Caco-2 (cell line): Measurements from ENCODE around the gene PES1. TPM values are rescaled to one million over a fixed set of nuclear protein-coding genes. Genes with fewer than 3 reads are reported as not detected.

Experiments used
- BruUV-seq: library from RNA; stranded (reverse); fragments of 400-500 nt; replicated peaks from 2 replicates; lab custom pipeline; 2021; lab: Mats Ljungman, UMichigan
- CTCF ChIA-PET: fragments of 300-600 bp; sonication (Branson Sonifier 250); formaldehyde crosslinking; loops from one replicate; lab custom pipeline; 2022; ENCODE audit warnings: antibody characterized with exemption; lab: Charles Lee
- POLR2A ChIA-PET: fragments of 300-600 bp; sonication (Branson Sonifier 250); formaldehyde crosslinking; loops from one replicate; lab custom pipeline; 2022; ENCODE audit warnings: antibody characterized with exemption; lab: Charles Lee
- DNase-seq, 2 experiments: peaks; one replicate each; pipeline versions ENCODE4 v3.0.0 to v3.0.0-alpha.2; 2020 to 2022
- H3K27me3 ChIP-seq: replicated peaks from 2 replicates; pipeline ENCODE4 v1.6.0; 2011; ENCODE audit warnings: low read length; ENCODE audit not compliant: control insufficient read depth, insufficient read depth
- H3K36me3 ChIP-seq: 2 replicates; pipeline ENCODE4 v1.5.1; 2011; ENCODE audit warnings: low read length; ENCODE audit not compliant: control insufficient read depth, insufficient read depth
- H3K4me1 ChIP-seq: fragments of 250-450 bp; sonication (Bioruptor Pico); 2 replicates; pipeline ENCODE4 v1.5.1; 2020; ENCODE audit warnings: mild to moderate bottlenecking
- H3K4me3 ChIP-seq: 2 replicates; pipeline ENCODE4 v1.5.1; 2011; ENCODE audit warnings: low read depth, mild to moderate bottlenecking, control low read depth, low read length
- H3K9me3 ChIP-seq: fragments of 250-450 bp; sonication (Bioruptor Pico); 2 replicates; pipeline ENCODE4 v1.5.1; 2020; ENCODE audit warnings: mild to moderate bottlenecking, moderate library complexity
- H3K27ac Mint-ChIP-seq: one replicate; pipeline ENCODE4 v1.8.0; 2022; ENCODE audit warnings: mixed read lengths; ENCODE audit not compliant: unreplicated experiment
- H3K27me3 Mint-ChIP-seq: one replicate; pipeline ENCODE4 v1.8.0; 2022; ENCODE audit warnings: mixed read lengths; ENCODE audit not compliant: insufficient read depth, unreplicated experiment
- H3K36me3 Mint-ChIP-seq: one replicate; pipeline ENCODE4 v1.8.0; 2022; ENCODE audit warnings: mild to moderate bottlenecking, mixed read lengths; ENCODE audit not compliant: insufficient read depth, unreplicated experiment
- H3K4me1 Mint-ChIP-seq: one replicate; pipeline ENCODE4 v1.8.0; 2022; ENCODE audit warnings: low read depth, mixed read lengths; ENCODE audit not compliant: unreplicated experiment
- H3K4me3 Mint-ChIP-seq: one replicate; pipeline ENCODE4 v1.8.0; 2022; ENCODE audit warnings: mild to moderate bottlenecking, moderate library complexity, mixed read lengths; ENCODE audit not compliant: unreplicated experiment
- H3K9me3 Mint-ChIP-seq: one replicate; pipeline ENCODE4 v1.8.0; 2022; ENCODE audit warnings: mixed read lengths; ENCODE audit not compliant: unreplicated experiment
- intact Hi-C: fragments of 100-400 bp; cut with micrococcal nuclease; formaldehyde crosslinking; loops from one replicate; pipeline ENCODE4 v1.10.0; 2022; ENCODE audit not compliant: unreplicated experiment
- total RNA-seq: library from RNA; stranded (reverse); gene quantifications from 2 replicates; pipeline ENCODE4 v1.2.3, GENCODE V29; 2022
- TF ChIP-seq, protein P1 (sequence below), 2 experiments: fragments of 200-600 bp in 1 of 2; IDR thresholded peaks; 1 replicate in 1 of 2; 2 replicates in 1 of 2; pipeline versions ENCODE4 v1.5.1 to v1.8.0; 2011 to 2022; ENCODE audit warnings: antibody characterized with exemption in 1 of 2, control low read depth in 1 of 2, inconsistent platforms in 1 of 2, low read depth in 1 of 2, low read length in 1 of 2, mild to moderate bottlenecking in 1 of 2, moderate library complexity in 1 of 2; ENCODE audit not compliant: insufficient read depth in 1 of 2, severe bottlenecking in 1 of 2, unreplicated experiment in 1 of 2

PES1 gene
- total RNA-seq, 1 experiment from 2014 or later = 110 TPM

DNA sequence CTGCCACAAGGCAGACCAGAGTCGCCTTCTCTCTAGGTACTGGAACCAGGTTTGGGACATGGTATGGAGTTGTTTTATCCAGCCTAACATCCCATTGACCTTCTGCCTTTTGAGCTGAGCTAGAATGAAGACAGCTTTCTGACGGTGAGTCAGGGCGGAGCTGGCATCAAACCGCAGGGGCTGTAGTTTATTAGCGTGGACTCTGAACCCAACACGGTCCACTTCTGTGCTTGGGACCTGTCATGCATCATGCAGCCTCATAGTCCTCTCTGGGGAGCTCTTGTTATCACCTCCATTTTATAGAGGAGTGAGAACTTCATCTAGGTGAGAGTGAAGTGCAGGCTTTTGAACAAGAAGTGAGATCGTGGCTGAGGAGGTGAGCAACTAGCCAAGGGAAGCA, 25.6 kb downstream of the PES1 start:
- Mint-ChIP-seq H3K4me3 (no peak overlapping the region), H3K36me3 (no peaks in the 10 kb centered on the region), H3K27ac (peak overlapping the region; percentile 49), H3K27me3 (no peaks in the 10 kb centered on the region), H3K4me1 (peaks cover 7% of the 10 kb centered on the region), H3K9me3 (no peaks in the 10 kb centered on the region)
- DNase-seq = peak; percentile 47 to 69
- Histone ChIP-seq H3K36me3 (no peaks in the 10 kb centered on the region), H3K9me3 (no peaks in the 10 kb centered on the region), H3K27me3 (no peaks in the 10 kb centered on the region), H3K4me1 (peaks cover 6% of the 10 kb centered on the region; the same call in 1 of the 2 replicates), H3K4me3 (no peak overlapping the region)
- BruUV-seq = no TSS peak
- intact Hi-C loops = no loop called here
- ChIA-PET CTCF (interaction anchor here (0.8 to 1.9 kb wide), 3 partner anchors 11 to 60 kb away, joined by 3 to 4 read pairs (median 3); no protein-coding TSS in a partner anchor), POLR2A (interaction anchor here (0.6 kb wide), 1 partner anchor 31 kb away, joined by 3 read pairs; no protein-coding TSS in a partner anchor)
- TF ChIP-seq, protein P1, sequence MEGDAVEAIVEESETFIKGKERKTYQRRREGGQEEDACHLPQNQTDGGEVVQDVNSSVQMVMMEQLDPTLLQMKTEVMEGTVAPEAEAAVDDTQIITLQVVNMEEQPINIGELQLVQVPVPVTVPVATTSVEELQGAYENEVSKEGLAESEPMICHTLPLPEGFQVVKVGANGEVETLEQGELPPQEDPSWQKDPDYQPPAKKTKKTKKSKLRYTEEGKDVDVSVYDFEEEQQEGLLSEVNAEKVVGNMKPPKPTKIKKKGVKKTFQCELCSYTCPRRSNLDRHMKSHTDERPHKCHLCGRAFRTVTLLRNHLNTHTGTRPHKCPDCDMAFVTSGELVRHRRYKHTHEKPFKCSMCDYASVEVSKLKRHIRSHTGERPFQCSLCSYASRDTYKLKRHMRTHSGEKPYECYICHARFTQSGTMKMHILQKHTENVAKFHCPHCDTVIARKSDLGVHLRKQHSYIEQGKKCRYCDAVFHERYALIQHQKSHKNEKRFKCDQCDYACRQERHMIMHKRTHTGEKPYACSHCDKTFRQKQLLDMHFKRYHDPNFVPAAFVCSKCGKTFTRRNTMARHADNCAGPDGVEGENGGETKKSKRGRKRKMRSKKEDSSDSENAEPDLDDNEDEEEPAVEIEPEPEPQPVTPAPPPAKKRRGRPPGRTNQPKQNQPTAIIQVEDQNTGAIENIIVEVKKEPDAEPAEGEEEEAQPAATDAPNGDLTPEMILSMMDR (IDR thresholded peaks at IDR 0.05; ENCODE audit: insufficient read depth in 1 of 2, low read depth in 1 of 2, low read length in 1 of 2, severe bottlenecking in 1 of 2, unreplicated experiment in 1 of 2) = no peak

DNA sequence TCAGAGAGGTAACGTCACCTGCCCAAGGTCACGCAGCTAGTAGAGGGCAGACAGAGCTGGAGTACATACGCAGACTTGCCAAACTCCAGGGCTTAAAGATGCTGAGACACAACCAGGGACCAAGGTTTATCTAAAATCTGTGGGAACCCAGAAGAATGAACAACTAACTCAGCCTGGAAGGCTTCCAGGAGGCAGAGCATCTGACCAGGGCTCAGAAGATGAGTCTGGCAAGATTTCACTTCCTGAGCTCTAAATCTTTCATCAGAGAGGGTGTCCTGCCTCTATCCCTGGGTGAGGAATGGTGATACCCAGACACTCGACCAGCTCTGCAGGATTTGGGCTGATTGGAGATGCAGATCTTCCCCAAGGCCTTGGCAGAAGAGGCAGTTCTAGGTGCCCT, 26.4 kb downstream of the PES1 start:
- no peaks in the 10 kb centered on the region for H3K27me3 Mint-ChIP-seq
- peaks cover 7% of the 10 kb centered on the region for H3K4me1 Mint-ChIP-seq
- H3K4me1 ChIP-seq = peaks cover 6% of the 10 kb centered on the region; the same call in 1 of the 2 replicates
- TF ChIP-seq, protein P1 (IDR thresholded peaks at IDR 0.05; ENCODE audit: insufficient read depth in 1 of 2, low read depth in 1 of 2, low read length in 1 of 2, severe bottlenecking in 1 of 2, unreplicated experiment in 1 of 2) = no peak
- H3K27me3 ChIP-seq = no peaks in the 10 kb centered on the region
- no peaks in the 10 kb centered on the region for H3K9me3 ChIP-seq
- ChIA-PET POLR2A (no interaction called here), CTCF (interaction anchor here (1.9 kb wide), 1 partner anchor 10 kb away, joined by 4 read pairs; no protein-coding TSS in a partner anchor)
- H3K4me3 Mint-ChIP-seq = no peak overlapping the region
- no peaks in the 10 kb centered on the region for H3K9me3 Mint-ChIP-seq
- H3K36me3 ChIP-seq = no peaks in the 10 kb centered on the region
- no peaks in the 10 kb centered on the region for H3K36me3 Mint-ChIP-seq
- no peak overlapping the region for H3K27ac Mint-ChIP-seq
- BruUV-seq = no TSS peak
- no peak overlapping the region for H3K4me3 ChIP-seq
- intact Hi-C loops = no loop called here
- DNase-seq = no peak

DNA sequence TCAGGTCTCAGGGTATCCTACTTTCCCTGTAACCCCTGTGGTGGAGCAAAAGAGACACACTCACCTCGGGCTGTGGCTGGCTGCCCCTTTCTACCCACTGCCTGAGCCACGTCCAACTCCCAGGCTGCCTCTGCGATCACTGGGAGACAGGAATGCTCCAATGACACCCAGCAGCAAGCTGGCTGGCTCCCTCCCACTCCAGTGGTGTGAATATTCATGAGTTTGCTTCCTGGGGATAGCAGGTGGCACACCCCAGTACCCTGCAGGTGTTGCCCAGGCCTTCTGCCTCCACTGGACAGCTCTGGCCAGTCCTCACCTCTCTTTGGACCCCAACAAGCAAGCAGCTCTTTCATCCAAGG, 27.0 kb downstream of the PES1 start:
- TF ChIP-seq, protein P1 (IDR thresholded peaks at IDR 0.05; ENCODE audit: insufficient read depth in 1 of 2, low read depth in 1 of 2, low read length in 1 of 2, severe bottlenecking in 1 of 2, unreplicated experiment in 1 of 2) = no peak
- Histone ChIP-seq H3K9me3 (no peaks in the 10 kb centered on the region), H3K4me1 (peaks cover 6% of the 10 kb centered on the region; the same call in 1 of the 2 replicates), H3K4me3 (no peak overlapping the region), H3K27me3 (no peaks in the 10 kb centered on the region), H3K36me3 (no peaks in the 10 kb centered on the region)
- Mint-ChIP-seq H3K36me3 (no peaks in the 10 kb centered on the region), H3K4me1 (peaks cover 7% of the 10 kb centered on the region), H3K27me3 (no peaks in the 10 kb centered on the region), H3K27ac (no peak overlapping the region), H3K9me3 (no peaks in the 10 kb centered on the region), H3K4me3 (no peak overlapping the region)
- no peak for DNase-seq
- POLR2A ChIA-PET = no interaction called here
- CTCF ChIA-PET = interaction anchor here (1.9 kb wide), 1 partner anchor 10 kb away, joined by 4 read pairs; no protein-coding TSS in a partner anchor
- intact Hi-C loops = no loop called here
- BruUV-seq = no TSS peak
